SHP77 treated with DMSO at 0.1 percent for 48 hours (cell line): ENCODE measurements around the gene FMO1.
"Not testable (repeated sequence)": the region's sequence is repeated elsewhere in the genome, so short reads cannot be mapped to it uniquely, and the experiment has no call there.

Experiments
- DNase-seq: peaks from one replicate; lab custom pipeline; 2025; lab: John Stamatoyannopoulos, UW

The FMO1 gene

DNA sequence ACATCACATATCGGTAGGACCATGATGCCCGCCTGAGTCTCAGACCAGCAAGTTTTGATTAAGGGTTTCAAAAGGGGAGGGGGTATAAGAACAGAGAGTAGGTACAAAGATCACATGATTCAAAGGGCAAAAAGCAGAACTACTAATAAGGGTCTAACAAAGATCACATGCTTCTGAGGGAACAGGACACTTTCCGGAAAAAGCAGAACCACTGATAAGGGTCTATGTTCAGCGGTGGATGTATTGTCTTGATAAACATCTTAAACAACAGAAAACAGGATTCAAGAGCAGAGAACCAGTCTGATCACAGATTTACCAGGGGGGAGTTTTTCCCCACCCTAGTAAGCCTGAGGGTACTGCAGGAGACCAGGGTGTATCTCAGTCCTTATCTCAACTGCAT, 12.1 kb upstream of the FMO1 start:
- not testable (repeated sequence) for DNase-seq

GRCh38 chr1:171243878-171244277, 4.4 kb upstream of the FMO1 start:
- no peak for DNase-seq

DNA sequence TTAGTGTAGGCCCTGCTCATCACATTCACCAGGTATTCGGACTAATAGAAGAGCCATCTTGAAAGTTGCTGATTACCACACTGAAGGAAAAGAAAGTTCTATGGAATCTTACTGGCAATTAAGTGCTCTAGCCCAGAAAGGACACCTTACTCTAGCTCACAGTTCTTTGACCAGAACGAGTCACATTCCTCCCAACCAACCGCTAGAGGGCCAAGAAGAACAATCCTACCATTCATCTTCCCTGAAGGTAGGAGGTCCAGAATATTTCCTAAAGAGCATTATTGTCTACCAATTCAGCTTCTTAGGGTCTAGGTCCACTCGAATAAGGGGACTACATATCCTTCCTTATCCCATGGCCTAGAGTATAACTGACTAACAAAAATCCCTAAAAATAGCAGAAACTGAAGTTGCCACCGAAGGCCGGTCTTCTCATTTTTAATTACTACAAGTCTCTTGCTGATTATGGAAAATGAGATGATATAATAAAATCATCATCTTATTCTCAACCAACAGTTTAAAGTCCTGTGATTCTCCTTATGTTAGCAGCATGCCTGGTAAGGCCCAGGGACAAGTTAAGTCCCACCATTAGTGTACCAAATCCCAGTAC, 2.7 kb upstream of the FMO1 start:
- DNase-seq, result no peak

- DNase-seq, result no peak
Observed at GRCh38 chr1:171247501-171247900, 793 bp upstream of the FMO1 start.

DNA sequence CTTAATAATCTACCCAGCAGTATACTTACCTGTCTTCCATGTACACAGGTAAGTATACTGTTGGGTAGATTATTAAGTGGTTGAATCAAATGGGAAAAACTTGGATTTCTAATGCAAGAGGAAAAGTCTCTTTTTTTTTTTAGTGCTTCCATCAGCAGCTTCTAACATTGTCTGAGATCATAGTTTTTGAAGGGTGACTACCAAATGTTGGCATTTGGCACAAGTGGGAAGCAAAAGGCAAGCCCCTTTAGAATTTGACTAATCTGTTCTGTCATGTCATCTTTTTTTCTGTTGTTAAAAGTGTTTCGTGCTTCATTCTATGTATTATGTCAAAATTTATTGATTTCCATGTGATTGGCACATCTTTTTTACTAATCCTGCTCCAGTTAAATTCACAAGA, 547 bp downstream of the FMO1 start:
- DNase-seq, result no peak

DNA sequence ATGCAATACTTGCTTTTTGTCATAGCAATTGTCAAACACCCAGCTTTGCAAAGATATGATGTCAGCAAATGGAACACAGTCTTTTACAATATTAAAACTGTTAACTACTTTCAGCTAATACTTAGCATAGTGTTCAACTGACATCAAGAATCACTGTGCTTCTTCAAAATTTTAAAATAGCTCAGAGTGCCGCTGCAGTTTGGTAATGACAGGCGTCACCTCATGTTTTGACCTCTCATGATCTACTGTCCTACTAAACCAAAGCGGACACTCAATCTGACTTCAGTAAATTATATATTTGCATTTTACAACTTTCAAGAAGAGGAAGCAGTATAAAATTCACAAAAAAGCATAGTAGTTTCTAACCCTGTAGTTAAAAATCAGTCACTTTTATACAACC, 2.0 kb downstream of the FMO1 start:
- no peak for DNase-seq

- no peak for DNase-seq
Observed at GRCh38 chr1:171251042-171251951, 3.0 kb downstream of the FMO1 start.

DNA sequence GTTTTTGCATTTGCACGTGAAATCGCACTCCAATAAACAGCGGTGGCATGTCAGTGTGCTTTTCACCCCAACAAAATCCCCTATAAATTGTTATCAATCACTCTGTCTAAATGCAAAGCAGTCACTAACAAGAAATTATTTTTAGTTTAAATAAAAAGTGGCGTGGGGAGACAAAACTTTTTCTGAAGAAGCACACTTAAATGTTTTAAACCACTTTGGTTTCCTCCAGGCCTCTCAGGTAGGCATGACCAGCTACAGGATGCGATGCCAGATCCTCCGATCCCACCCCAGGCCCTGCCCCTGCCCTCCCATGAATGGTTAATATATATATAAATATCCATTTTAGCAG, 3.6 kb downstream of the FMO1 start:
- no peak for DNase-seq

- no peak for DNase-seq
Observed at GRCh38 chr1:171252482-171252881, 4.2 kb downstream of the FMO1 start.

- no peak for DNase-seq
Observed at GRCh38 chr1:171254859-171255258, 6.6 kb downstream of the FMO1 start.

DNA sequence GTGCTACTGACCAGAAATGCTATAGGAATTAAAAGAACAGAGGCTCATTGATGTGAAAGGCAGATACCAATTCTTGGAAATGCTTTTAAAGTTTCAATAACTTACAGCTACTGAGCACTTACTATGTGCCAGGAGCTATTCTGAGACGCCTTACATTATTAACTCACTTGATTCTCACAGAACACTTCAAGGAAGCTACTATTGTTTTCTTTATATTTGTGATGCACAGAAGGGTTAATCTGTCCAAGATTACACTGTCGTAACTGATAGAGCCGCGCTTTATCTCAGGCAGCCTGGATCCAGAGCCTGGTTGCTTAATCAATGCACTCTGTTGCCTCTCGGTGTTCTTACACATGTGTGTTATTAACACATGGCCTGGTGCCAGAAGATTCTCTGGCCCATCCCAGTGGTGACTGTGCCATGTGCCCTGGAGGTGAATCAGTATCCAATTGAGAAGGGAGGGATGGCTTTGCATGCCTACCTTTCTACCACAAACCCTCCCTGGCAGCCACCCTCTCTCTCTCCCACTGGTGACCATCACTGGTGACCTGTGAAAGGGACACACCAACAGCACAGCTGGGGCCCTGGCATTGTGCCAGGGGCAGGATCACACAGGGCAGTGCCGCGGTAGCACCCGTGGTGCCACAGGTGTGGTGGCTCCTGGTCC, 8.8 kb downstream of the FMO1 start:
- DNase-seq, result no peak

DNA sequence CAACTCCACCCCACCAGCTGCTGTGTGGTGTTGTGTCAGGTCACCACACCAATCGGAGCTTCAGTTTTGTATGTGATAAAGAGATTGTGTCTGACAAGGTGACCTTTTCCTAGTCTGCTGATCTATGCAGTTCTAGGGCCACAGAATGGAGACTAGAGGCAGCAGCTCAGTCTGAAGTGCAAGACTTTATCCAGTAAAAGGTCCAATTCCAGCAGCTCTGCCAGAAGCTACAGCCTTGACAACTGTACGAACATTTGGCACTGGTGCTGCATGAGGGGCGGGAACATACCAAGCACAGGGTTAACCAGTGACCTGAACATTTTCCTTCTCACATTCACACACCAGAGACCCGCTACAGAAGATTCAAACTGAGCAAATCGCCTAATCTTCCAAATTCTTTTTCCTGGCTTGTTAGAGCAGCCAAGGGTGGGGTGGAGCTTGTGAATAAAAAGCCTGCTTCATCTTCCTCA, 9.3 kb downstream of the FMO1 start:
- DNase-seq, result no peak

DNA sequence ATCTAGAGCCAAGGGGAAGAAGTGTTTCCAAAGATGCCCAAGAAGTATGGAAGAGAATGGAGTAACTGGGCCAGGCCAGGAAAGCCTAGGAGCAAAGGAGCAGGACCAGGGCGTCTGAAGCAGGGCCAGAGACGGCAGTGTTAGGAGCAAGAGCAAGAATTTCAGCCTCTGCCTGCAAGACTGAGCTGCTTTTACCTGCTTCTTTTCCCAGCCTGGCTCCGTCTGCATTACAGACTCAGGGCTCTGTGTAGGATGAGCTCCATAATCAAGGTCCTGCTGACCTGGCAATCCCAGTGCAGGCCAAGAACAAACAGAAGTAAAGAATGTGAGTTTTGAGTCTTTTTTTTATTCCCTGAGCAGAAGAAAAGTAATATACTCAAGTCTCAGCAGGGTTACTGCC, 10.1 kb downstream of the FMO1 start:
- no peak for DNase-seq

DNA sequence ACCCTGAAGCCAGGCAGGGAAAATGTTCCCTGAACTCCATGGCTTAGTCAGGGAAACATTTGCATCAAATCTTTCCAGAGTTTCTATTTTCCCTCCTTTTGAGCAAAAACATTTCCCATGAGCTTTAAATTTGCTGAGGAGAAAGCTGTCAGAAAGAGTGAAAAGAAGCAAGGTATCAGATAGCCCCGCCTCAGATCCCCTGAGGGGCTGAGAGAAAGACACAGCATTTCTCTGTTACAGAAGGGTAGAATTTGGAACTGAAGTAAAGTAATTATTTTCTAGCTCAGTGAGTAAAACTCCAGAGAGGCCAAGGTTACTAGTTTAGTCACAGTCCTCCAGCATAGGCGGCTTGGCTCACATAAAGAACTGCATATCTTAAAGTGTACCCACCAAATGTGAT, 10.6 kb downstream of the FMO1 start:
- DNase-seq, result no peak

DNA sequence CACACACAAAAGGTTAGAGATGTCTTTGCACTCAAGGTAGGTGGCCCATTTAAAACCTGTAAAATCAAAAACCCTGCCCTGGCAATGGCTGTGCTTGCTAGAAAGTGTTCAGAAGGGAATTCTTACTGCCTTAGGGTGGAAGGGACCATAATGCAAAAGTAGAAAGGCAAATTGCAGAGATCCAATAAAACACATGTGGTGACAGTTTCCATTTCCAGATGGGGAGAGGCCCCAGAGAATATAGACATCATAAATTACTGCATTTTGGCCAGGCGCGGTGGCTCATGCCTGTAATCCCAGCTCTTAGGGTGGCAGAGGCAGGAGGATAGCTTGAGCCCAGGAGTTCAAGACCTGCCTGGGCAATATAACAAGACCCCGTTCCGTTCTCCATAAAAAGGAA, 13.0 kb downstream of the FMO1 start:
- no peak for DNase-seq

GRCh38 chr1:171263901-171264300, 15.6 kb downstream of the FMO1 start:
- DNase-seq, result no peak

DNA sequence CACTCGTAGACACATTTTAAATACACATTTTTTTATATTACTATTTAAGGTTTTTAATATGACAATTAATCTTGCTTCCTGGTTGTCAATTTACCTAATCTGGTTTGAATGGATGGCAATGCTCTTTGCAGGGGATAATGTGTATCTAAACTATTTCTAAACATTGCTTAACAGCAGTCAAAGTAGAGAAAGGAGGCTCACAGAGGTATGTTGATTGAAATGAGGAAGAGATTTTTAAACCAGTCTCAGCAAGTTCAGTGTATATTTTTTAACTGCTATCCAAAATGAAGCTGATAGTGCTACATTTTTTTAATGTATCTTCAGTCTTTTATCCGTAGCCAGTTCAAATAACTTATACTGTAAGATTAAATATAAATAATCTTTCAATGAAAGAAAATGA, 17.4 kb downstream of the FMO1 start:
- DNase-seq, result no peak

DNA sequence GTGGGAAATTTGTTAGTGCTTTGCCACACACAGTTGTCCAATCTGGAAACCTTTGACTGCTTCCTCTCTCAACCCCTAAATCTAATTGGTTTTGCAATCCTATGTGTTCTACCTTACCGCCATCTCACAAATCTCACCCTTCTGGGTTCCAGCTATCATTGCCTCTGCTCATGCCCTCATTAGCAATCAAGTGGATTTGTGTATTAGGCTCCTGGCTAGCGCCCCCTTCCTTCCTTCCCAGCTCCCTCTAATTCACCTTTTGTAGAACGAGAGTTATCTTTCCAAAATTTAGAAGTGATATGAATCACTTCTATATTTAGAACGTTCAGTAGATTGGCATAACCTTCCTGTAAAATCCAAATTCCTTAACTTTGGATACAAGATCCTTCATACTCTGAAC, 18.6 kb downstream of the FMO1 start:
- no peak for DNase-seq

DNA sequence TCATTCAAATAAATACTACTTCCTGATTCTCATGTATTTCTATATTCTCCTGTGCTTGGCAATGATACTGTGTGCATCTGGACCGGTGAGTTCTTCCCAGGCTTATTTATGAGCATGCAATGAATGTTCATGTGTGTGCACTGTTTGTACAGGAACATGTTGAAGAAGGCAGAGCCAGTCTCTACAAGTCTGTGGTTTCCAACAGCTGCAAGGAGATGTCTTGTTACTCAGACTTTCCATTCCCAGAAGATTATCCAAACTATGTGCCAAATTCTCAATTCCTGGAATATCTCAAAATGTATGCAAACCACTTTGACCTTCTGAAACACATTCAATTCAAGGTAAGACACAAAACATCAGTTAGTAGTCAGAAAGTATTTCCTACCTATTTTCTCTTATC, 19.1 kb downstream of the FMO1 start:
- no peak for DNase-seq

- DNase-seq, result no peak
Observed at GRCh38 chr1:171270806-171271205, 22.5 kb downstream of the FMO1 start.

DNA sequence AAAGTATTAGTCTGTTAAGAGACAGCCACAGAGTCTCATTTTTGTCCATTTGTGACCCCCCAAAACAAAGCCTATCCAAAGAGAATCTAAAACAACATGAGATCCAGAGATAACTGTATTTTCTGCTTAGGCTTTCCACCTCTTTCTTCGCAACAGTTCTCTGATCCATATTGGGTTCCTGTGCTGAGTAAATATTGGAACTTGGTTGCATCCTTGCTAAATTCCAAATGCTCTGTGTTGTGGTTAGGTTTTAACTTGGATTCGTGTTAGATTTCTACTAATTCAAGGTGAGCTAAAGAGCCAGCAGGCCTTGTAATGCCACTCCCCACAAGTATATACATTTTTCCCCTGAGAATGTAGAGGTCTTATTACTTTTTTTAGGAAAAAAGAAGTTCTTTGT, 29.2 kb downstream of the FMO1 start:
- DNase-seq, result no peak

DNA sequence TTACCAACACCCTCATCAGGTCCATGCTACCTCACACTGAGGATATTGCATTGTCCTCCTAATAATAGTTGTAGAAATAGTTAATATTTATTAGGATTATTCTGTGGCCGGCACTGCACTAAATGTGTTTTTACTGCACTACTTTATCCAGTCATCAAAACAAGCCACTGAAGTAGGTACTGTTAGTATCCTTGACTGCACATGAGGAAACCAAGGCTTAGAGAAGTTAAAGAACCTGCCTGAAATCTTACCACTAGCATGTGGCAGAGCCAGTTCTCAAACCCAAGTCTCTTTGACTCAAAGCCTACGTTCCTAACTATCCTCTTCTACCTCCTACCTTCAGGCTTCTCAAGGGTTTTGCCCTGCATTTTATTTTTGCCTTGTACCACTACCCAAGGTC, 30.9 kb downstream of the FMO1 start:
- DNase-seq, result no peak

GRCh38 chr1:171279678-171280077, 31.4 kb downstream of the FMO1 start:
- DNase-seq, result no peak
